Activated B cell treated with CpG ODN at 0.5 μM for 24 hours (primary cell): ENCODE data around the gene CCR6. TPM values are rescaled to one million over a fixed set of nuclear protein-coding genes. Genes with fewer than 3 reads are reported as not detected.
"Not testable (repeated sequence)": the region's sequence is repeated elsewhere in the genome, so short reads cannot be mapped to it uniquely, and the experiment has no call there.

Experiments
- ATAC-seq: fragments of 200-7000 bp; cut with Tn5 transposase; one replicate; pipeline ENCODE4 v1.10.0; 2021; ENCODE audit warnings: low read depth, mild to moderate bottlenecking, moderate library complexity
- CTCF ChIA-PET: fragments of 350-600 bp; sonication (Branson Sonifier 250); formaldehyde crosslinking; loops from one replicate; lab custom pipeline; 2021; ENCODE audit warnings: antibody characterized with exemption; lab: Charles Lee
- POLR2A ChIA-PET: fragments of 350-600 bp; sonication (Branson Sonifier 250); formaldehyde crosslinking; loops from one replicate; lab custom pipeline; 2021; ENCODE audit warnings: antibody characterized with exemption; lab: Charles Lee
- DNase-seq: peaks from one replicate; pipeline ENCODE4 v3.0.0; 2022
- H3K27ac Mint-ChIP-seq: one replicate; pipeline ENCODE4 v1.8.0; 2020; ENCODE audit warnings: mixed read lengths
- H3K27me3 Mint-ChIP-seq: one replicate; pipeline ENCODE4 v1.8.0; 2021; ENCODE audit warnings: mixed read lengths
- H3K36me3 Mint-ChIP-seq: one replicate; pipeline ENCODE4 v1.8.0; 2021; ENCODE audit warnings: low read depth, mixed read lengths
- H3K4me1 Mint-ChIP-seq: one replicate; pipeline ENCODE4 v1.8.0; 2021; ENCODE audit warnings: mixed read lengths
- H3K4me3 Mint-ChIP-seq: one replicate; pipeline ENCODE4 v1.8.0; 2020; ENCODE audit warnings: mild to moderate bottlenecking, mixed read lengths
- H3K9me3 Mint-ChIP-seq: one replicate; pipeline ENCODE4 v1.8.0; 2020; ENCODE audit warnings: mixed read lengths
- intact Hi-C: fragments of 100-400 bp; cut with micrococcal nuclease; formaldehyde crosslinking; loops from one replicate; pipeline ENCODE4 v1.15.1; 2024
- total RNA-seq: library from RNA; stranded (reverse); gene quantifications from 2 replicates; pipeline ENCODE4 v1.2.3, GENCODE V29; 2022

CCR6 gene
- total RNA-seq, 1 donor from 2014 or later: 28.9 TPM

GRCh38 chr6:167177271-167177670, 54.4 kb downstream of the CCR6 start:
- intact Hi-C loops, H3K4me1 Mint-ChIP-seq, H3K9me3 Mint-ChIP-seq, CTCF ChIA-PET, H3K36me3 Mint-ChIP-seq, H3K4me3 Mint-ChIP-seq, DNase-seq, H3K27ac Mint-ChIP-seq, H3K27me3 Mint-ChIP-seq, ATAC-seq, POLR2A ChIA-PET: not testable (repeated sequence)

- H3K4me3 Mint-ChIP-seq, H3K27ac Mint-ChIP-seq, H3K4me1 Mint-ChIP-seq, CTCF ChIA-PET, DNase-seq, H3K36me3 Mint-ChIP-seq, ATAC-seq, POLR2A ChIA-PET, H3K27me3 Mint-ChIP-seq, intact Hi-C loops, H3K9me3 Mint-ChIP-seq: not testable (repeated sequence)
These were observed 56.2 kb downstream of the CCR6 start for GRCh38 chr6:167178896-167179655.

GRCh38 chr6:167180086-167180485, 57.2 kb downstream of the CCR6 start:
- H3K4me1 Mint-ChIP-seq, ATAC-seq, DNase-seq, H3K27ac Mint-ChIP-seq, intact Hi-C loops, H3K4me3 Mint-ChIP-seq, H3K36me3 Mint-ChIP-seq, POLR2A ChIA-PET, CTCF ChIA-PET, H3K9me3 Mint-ChIP-seq, H3K27me3 Mint-ChIP-seq: not testable (repeated sequence)

GRCh38 chr6:167181351-167181750, 58.5 kb downstream of the CCR6 start:
- H3K9me3 Mint-ChIP-seq, DNase-seq, ATAC-seq, H3K27me3 Mint-ChIP-seq, H3K27ac Mint-ChIP-seq, CTCF ChIA-PET, H3K36me3 Mint-ChIP-seq, intact Hi-C loops, H3K4me3 Mint-ChIP-seq, H3K4me1 Mint-ChIP-seq, POLR2A ChIA-PET: not testable (repeated sequence)

- H3K27me3 Mint-ChIP-seq, intact Hi-C loops, H3K9me3 Mint-ChIP-seq, H3K4me3 Mint-ChIP-seq, CTCF ChIA-PET, POLR2A ChIA-PET, DNase-seq, H3K36me3 Mint-ChIP-seq, H3K4me1 Mint-ChIP-seq, H3K27ac Mint-ChIP-seq: not testable (repeated sequence)
- peak; percentile 73 for ATAC-seq
These were observed 60.0 kb downstream of the CCR6 start for GRCh38 chr6:167182913-167183314.

- CTCF ChIA-PET, H3K36me3 Mint-ChIP-seq, H3K27me3 Mint-ChIP-seq, H3K4me1 Mint-ChIP-seq, intact Hi-C loops, H3K4me3 Mint-ChIP-seq, DNase-seq, H3K9me3 Mint-ChIP-seq, H3K27ac Mint-ChIP-seq, ATAC-seq, POLR2A ChIA-PET: not testable (repeated sequence)
These were observed 62.2 kb downstream of the CCR6 start for GRCh38 chr6:167185101-167185500.

GRCh38 chr6:167187275-167187674, 64.4 kb downstream of the CCR6 start:
- not testable (repeated sequence) for H3K4me3 Mint-ChIP-seq

More at GRCh38 chr6:167187275-167187674, 64.4 kb downstream of the CCR6 start:
- H3K27me3 Mint-ChIP-seq, H3K9me3 Mint-ChIP-seq, intact Hi-C loops, H3K27ac Mint-ChIP-seq, H3K36me3 Mint-ChIP-seq, H3K4me1 Mint-ChIP-seq, POLR2A ChIA-PET, DNase-seq, ATAC-seq, CTCF ChIA-PET: not testable (repeated sequence)

Other genes starting within 250 kb of the CCR6 start
- gene RNASET2, start 166.5 kb upstream of the CCR6 start, total RNA-seq: 118 and 135 TPM in 2 replicates
- gene CEP43, start 123.7 kb upstream of the CCR6 start, total RNA-seq: 26.8 and 31.0 TPM in 2 replicates
- not detected in 2 replicates for gene GPR31, start 34.9 kb downstream of the CCR6 start, total RNA-seq
- not detected in 2 replicates for gene UNC93A, start 168.2 kb downstream of the CCR6 start, total RNA-seq
- not detected in 2 replicates for gene TTLL2, start 202.0 kb downstream of the CCR6 start, total RNA-seq